GM18511 (cell line): ENCODE data around the gene RFT1.

Experiments used
- ATAC-seq: cut with Tn5 transposase; IDR thresholded peaks from one replicate; pipeline ENCODE4 v1.9.1; 2021; ENCODE audit warnings: mild to moderate bottlenecking, moderate library complexity; ENCODE audit not compliant: unreplicated experiment

The RFT1 gene

DNA sequence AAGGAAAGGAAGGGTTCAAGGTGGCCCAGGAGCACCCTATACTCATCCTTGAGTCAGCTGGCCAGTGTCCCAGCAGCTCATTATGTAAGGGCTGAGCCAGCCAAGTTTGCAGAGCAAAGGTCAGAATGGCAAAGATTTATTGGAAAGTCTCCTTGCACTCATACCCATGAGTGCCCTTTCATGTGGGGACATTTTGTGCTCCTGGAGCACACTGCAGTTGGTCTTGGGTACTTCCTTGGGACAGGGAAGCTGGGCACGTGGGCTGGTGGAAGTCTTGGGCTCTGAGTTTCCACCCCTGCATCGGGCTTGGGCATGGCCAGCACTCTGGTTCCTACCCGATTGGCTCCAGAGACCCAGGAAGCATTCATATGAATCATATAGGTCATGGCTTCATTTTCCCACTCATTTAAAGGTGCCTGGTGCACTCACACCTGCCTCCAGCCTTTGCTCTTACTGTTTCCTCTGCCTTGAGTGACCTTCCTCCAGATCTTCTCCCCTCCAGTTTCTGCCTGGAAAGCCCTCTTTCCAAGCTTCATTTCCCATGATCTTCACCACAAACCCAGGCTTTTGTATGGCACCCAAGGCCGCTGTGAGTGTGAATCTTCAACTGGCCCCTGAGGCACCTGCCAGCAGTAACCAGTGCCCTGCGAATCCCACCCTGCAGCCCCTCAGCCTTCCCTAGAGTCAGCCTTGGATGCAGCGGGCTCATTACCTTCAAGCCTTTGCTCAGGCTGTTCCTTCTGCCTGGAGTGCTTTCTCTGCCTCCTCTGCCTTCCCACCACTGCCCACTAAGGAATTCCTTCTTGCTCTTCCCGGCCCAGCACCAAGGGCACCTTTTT is 20.2 kb upstream of the RFT1 start:
- ATAC-seq: no peak

DNA sequence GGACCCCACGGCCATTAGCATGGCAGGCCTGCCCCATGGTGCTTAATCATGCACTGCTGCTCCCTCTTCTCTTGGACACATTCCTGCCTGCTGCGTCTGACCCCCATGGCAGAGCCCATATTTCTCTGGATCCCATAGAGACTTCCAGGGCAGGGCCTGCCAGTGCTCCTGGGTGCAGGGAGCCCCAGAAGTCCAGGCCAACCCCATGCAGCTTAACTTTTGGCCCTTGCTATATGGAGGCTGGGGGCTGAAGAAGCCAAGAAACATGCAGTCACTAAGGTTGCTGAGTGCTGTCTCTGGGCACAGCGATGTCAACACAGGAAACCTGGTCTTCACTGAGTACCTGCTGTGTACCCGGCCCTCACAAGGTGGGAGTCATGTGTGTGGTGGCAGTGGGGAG is 19.5 kb upstream of the RFT1 start:
- ATAC-seq: no peak

DNA sequence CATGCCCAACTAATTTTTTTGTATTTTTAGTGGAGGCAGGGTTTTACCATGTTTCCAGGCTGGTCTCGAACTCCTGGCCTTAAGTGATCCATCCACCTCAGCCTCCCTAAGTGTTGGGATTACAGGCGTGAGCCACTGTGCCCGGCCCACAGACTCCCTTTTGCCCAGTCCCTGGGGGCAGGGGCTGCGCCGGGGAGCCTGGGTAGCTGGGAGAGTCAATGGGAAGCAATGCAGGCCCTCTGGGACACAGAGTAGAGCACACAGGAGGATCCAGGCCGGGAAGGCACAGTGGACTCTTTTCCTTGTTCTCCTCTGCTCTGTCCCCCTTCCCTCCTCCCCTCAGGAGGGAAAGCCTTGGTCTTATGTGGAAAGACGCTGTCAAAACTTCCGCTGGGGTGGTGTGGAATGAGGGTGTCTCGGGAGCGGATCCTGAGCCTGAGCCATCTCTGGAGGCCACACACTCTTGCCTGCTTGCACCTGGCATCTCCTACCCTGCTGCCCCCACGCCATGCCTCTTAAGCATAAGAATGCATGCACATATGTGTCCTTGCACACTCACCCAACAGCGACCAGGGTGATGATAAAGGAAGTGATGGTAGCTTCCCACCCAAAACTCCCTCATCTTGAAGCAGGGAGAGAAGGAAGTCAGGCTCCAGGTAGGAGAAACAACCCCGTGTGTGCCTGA is 18.9 kb upstream of the RFT1 start:
- ATAC-seq: no peak

DNA sequence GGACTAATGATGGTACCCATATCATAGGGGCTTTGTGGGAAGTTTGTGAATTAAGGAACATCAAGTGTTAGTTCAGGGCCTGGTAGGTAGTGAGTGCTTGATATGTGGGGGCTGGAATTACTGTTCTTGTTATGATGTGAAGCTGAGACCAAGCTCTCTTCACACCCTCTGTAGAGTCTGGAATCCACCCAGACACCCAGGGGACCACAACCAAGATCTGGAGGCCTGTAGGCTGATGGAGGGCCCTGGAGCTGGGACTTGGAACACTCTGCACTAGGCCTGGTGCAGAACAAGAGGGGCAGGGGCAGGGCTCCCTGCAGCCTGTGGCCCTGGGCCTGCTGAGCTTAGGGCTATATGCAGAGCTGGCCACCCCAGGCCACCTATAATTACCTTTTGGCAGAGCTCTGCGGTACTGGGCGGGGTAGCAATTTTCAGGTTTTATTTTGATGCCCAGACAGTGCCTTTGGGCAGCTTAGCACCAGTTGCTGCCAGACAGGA is 17.7 kb upstream of the RFT1 start:
- ATAC-seq: no peak

DNA sequence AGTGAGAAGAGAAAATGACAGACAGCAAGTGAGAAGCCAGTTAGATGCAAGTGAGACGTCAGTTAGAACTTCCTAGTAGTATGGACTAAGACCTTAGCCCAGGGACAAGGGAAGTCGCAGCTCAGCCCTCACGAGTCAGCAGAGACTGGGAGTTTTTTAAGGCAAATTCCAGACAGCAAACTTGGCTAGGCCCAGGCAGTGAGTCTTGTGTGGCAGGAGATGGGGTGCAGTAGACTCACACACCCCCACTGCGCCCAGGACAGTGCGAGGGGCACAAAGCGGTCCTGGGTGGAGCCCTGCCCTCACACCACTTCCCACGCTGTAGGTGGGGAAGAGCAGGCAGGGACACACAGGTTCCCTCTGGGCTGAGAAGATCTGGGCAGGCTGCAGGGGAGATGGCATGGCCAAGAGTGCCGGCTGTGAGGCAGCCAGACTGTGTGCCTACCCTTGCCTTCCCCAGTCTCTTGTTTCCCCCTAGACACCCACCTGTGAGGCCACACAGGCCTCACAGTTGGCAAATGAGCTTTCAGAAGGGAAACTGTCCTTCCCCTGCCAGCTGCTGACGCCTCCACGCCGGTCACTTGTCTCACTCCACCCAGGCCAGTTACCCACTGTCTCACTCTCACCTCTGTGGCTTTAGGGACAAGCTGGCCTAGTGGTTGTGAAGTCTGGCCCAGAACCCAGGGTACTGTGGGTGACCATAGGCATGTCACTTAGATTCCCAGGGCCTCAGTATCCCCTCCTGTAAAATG is 17.1 kb upstream of the RFT1 start:
- ATAC-seq: no peak

DNA sequence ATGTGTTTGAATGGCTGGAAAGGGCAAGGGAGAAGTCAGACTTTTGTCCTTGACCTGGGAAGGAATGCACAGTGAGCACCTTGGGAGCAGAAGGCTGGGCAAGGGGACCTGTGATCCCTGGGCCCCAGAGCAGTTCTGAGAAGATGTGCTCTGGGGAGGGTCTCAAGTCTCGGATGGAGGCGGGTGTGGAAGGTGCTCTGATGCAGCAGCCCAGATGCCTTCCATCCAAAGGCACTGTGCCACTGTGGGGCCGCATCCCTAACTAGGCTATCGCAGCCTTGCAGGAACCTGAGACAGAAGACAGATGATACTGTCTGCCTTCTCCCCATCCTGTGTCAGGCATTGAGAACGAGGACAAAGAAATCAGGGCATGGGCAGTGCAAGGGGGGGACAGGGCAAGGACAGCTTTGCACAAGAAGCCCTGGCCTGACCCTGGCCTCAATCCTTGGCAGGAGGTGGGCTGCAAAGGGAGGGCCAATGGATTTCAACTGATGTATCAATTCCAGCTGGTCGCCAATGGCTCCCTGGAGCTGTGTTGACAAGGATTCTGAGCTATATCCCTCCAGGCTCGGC is 16.2 kb upstream of the RFT1 start:
- no peak for ATAC-seq

DNA sequence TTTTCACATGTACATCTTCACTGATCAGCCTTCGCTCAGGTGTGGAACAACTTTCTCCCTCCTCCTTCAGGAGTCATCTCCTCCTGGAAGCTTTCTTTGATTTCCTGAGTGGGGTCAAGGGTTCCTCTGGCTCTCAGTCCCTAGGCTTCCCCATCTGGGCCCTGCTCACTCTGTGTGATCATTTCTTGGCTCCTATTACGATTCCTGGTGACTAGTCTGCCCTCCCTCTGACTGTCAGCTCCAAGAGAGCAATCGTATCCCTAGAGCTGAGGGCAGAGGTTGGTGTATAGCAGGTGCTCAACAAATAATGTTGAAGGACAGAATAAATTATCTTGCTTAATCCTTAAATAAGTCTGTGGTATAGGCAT is 15.5 kb upstream of the RFT1 start:
- ATAC-seq: no peak

DNA sequence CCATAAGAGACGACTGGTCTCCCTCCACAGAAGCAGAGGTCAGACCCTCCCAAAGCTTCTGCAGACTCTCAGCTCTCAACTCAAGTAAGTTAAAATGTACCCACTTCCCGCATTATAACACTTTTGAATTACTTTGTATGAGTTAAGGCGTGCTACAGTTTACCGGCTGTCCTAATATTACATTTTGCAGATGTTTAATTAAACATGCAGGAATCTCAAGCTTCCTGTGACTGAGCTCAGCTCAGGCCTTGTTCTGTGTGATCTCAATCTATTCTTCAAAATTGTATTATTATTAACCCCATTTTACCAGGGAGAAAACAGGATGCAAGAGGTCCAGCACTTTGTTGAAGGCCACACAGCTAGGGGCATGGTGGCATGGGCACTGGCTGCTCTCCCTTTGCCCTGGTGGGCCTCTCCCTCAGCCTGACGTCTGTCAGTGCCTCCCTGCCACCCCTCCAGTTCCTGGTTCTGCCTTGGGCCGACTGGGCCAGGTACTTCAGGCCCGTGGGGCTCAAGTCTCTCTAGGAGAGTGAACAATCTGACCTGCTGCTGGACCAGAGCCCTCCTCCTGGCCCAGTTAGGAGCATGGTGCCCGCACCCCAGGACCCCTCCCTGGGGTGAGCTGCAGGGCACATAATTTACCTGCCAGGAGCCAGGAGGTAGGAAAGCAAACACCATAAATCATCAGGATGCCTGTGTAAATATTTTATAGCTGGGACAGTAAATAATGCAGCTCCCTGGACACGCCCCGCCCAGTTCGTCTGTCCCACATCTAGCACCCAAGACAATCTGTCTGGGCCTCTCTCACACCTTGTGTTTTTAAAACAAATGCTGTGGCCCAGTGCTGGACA is 14.9 kb upstream of the RFT1 start:
- no peak for ATAC-seq

DNA sequence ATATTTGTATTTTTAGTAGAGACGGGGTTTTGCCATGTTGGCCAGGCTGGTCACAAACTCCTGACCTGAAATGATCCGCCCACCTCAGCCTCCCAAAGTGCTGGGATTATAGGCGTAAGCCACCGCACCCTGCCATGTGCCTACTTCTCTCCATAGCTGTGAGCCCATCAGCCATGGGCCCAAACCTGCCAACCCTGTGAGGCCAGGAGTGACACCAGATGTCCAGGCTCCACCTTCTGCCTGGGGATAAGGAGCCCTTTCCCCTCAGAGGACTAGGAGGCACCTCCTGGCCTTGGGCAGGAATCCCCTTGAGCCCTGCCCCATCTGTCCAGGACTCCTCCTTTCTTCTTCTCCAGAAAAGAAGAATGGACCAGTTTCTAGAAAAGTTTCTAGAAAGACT is 14.2 kb upstream of the RFT1 start:
- ATAC-seq: no peak

DNA sequence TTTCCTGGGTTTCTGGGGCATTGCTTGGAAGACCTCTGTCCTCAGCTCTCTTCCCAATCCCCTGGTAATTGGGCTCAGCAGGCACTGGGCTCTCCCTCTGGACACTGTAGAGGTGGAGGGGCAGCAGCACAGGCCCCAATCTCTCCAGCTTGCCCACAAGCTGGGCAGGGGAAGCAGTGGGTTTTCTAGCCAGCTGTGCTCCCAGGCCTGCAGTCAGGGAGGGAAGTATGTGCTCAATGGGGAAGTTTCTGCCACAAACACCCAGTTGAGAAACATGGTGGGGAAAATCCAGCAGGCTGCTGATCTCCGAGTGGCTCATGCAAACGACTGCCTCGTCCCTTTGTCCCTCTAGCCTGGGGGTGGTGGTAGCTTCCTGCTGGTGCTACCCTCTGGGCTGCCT is 12.8 kb upstream of the RFT1 start:
- no peak for ATAC-seq

DNA sequence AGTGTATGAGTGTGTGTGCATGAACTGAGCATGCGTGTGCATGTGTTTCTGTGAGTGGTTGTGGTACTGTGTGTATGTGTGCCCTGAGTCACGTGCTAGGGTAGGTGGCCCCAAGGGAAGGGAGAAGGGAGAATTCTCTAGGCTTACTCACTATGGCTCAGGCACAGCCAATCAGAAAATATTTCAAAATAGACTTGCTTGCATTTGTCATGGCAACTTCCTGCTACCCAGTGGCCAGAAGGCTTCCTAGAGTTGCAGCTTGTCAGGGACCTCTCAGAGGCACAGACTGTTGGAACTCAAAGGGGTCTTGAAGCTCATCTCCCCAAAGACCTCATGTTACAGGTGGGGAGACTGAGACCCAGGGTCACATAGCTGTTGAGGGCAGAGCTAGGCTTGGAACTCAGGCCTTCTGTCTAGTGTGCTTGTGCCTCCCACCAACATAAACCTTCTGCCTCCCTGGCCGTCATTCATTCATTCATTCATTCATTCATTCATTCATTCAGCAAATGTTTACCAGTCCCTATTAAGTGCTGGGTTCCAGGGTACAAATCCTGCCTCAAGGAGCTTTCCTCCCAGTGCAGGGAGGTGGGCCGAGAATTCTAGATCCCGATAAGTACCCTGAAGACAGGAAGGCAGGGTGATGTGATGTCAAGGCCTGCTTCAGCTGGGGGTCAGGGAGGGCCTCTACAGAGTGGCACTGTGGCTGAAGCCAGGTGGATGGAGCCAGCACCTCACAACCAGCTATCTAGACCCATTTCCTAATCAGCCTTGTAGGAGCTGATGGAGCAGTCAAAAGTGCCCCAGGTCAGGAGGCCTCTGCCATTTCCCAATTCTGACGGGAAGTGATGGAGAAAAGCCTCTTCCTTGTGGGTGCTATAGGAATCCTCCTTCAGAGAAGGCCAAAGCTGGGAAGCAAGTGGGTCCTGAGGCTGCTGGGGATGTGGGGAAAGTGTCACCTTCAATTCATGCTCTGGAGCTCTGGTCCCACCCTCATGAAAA is 10.9 kb upstream of the RFT1 start:
- ATAC-seq: no peak

DNA sequence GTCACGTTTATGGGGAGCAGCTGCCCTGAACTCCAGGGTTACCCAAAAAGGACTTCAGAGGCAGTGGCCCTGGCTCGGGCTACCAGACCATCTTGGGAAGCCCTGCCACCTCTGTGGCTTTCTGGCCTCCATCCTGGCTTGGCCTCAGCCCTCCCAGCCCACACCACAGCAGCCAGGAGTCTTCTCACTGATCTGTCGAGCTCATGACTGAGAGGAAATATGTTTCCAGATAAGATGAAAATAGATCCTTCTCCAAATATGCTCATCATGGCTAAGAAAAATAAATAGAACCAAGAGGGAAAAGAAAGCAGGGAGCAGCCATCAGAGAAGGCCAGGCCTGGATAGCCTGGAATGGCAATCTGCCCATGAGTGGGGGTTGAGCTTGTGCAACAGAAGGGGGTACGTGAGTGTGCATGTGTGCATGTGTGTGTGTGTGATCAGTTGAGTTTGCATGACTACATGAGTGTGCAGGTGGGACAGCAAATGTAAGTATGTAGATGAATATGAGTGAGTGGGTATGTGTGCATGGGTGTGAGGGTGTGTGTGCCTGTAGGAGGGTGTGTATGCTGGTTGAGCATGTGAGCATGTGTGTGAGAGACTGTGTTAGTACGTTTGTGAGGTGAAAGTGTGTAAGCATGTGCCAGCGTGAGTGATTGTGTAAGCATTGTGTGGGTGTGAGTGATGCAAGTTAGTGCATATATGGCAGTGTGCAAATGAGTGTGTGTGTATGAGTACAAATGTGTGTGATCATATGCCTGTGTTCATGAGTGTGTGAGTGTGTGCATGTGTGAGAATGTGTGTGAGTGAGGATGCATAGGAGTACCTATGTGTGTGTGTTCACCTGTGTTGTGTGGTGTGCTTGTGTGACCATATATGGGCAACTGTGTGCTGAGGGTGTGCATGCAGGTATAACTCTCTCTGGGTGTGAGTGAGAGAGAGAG is 9.9 kb upstream of the RFT1 start:
- no peak for ATAC-seq

DNA sequence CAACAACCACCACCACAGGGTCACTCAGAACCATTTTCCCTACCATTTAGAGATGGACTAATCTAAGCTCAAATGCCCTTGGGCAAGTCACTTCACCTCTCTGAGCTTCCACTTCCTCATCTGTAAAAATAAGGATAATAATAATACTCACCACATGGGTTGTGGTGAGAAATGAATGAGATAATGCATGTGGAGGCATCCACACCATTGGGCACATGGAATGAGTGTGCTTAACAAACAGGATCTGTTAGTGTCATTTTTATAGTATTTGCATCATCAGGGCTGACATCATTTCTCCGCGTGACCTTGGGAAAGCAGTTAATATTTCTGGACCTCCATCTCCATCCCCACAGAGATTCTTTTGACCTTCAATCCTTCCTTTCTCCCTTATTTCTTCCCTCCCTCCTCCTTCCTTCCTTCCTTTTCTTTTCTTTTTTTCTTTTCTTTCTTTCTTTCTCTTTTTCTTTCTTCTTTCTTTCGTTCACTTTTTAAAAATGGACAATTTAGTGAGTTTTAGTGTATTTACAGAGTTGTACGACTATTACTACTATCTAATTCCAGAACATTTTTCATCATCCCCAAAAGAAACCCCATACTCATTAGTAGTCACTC is 7.7 kb upstream of the RFT1 start:
- ATAC-seq: no peak

DNA sequence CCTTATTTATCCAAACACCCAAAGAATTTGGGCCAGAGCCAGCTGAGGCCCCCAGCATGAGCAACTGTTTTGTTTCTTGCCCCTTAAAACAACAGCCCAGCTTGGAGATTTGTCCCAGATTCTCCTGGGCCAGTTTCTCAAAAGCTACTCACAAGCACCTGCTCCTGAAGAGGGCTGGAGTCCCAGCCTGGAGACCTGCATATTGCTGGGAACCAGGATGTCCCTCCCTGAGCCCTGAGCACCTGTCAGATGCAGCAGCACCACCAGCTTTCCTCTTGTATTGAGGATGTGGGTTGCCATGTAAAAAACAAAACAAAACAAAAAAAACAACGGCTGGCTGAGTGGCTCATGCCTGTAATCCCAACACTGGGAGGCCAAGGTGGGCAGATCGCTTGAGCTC is 7.0 kb upstream of the RFT1 start:
- no peak for ATAC-seq

DNA sequence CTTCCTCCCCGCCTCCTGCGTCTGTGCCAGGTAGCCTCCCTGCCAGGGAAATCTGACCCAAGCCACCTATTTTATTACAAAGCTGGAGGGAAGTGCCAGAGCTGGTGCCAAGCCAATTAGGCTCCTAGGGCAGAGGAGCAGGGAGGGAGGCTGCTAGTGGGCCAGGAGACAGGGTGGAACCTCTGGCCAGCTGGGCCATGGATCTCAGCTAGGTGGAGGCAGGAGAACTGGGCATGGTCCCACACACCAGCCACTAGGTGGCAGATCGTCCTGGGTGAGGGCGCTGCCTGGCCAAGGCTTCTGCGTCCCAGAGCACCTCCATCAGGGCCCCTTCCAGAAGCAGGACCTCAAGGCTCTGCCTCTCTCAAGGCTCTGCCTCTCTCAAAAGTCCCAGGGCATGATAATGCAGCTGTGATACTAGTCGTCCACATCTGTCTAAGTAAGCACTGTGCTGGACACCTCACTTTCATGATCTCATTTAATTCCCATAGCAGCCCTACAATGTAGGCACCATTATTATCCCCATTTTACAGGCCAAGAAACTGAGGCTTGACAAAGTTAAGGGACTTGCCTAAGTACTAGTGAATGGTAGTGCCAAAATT is 4.5 kb upstream of the RFT1 start:
- peak; percentile 57 for ATAC-seq

DNA sequence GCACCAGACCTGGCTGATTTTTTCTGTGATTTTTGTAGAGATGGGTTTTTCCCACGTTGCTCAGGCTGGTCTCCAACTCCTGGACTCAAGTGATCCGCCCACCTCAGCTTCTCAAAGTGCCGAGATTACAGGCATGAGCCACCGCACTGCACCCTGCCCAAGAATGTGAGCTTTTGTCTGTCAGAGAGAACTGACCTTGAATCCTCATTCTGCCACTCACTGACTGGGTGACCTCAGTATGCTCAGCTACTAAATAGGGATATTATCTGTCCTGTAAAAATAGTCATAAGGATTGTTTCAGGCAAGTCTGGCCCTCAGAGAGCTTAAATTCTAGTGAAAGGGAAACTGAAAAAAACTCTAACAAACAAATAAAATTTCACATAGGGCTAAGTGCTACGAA is 2.1 kb upstream of the RFT1 start:
- ATAC-seq: no peak

DNA sequence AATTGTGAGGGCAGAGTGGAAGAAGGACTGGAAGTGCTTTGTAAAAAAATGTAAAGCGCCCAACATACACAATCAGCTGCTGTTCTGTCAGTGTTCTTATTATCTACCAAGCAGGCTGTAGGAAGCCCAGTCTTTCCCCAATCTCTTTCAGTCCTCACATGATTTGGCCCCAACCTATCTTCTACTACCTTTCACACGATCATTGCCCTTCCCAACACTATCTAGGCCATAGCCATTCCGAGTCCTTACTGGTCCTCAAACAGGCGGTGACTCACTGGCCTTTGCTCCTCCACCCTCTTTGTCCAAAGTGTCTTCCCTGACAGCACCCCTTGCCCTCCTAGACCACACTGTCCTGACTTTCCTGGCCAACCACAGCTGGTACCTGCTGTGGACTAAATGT is 861 bp upstream of the RFT1 start:
- ATAC-seq: no peak
